SK-N-SH (cell line): Measurements from ENCODE around the gene SCAPER. TPM values are rescaled to one million over a fixed set of nuclear protein-coding genes. Genes with fewer than 3 reads are reported as not detected.
A peak's percentile ranks its signal among the peaks of the same experiment; 100 is the strongest.

ENCODE experiments used
- CTCF ChIA-PET: fragments of 300-600, 350-600 bp; formaldehyde crosslinking; extraction: SDS; loops from one replicate; lab custom pipeline; 2021; lab: Yijun Ruan, JAX
- POLR2A ChIA-PET: fragments of 350-600 bp; sonication (Branson Sonifier 250); formaldehyde crosslinking; extraction: SDS; loops from one replicate; lab custom pipeline; 2020; ENCODE audit warnings: antibody characterized with exemption, inconsistent platforms; lab: Yijun Ruan, JAX
- DNase-seq: peaks from one replicate; pipeline ENCODE4 v3.0.0; 2012
- H2AFZ ChIP-seq: fragments of 200-600 bp; sonication (generic); 2 replicates; pipeline ENCODE4 v1.8.1; 2016; ENCODE audit warnings: antibody characterized with exemption, mild to moderate bottlenecking, low read depth
- H3F3A ChIP-seq: fragments of 200-600 bp; sonication (generic); replicated peaks from 2 replicates; pipeline ENCODE3; 2016; ENCODE audit warnings: antibody characterized with exemption, mild to moderate bottlenecking; ENCODE audit not compliant: insufficient read depth
- H3K27ac ChIP-seq, 2 experiments: fragments of 200-500 bp in 1 of 2; fragments of 200-600 bp in 1 of 2; sonication (Bioruptor generic) in 1 of 2; sonication (generic), shearing (Covaris generic) in 1 of 2; 2 replicates each; pipeline versions ENCODE4 v1.5.1 to v1.6.1; 2014 to 2016; ENCODE audit warnings: low read depth in 2 of 2, inconsistent platforms in 1 of 2, low read length in 1 of 2, mild to moderate bottlenecking in 1 of 2, mixed read lengths in 1 of 2
- H3K27me3 ChIP-seq: fragments of 200-600 bp; sonication (generic), shearing (Covaris generic); 2 replicates; pipeline ENCODE4 v1.6.1; 2016; ENCODE audit warnings: mixed run types; ENCODE audit not compliant: insufficient read depth
- H3K36me3 ChIP-seq, 2 experiments: fragments of 200-500 bp in 1 of 2; fragments of 200-600 bp in 1 of 2; sonication (Bioruptor generic) in 1 of 2; sonication (generic) in 1 of 2; replicated peaks in 1 of 2; 2 replicates each; pipeline versions ENCODE3 to v1.5.1; 2014 to 2016; ENCODE audit warnings: low read length in 1 of 2, mild to moderate bottlenecking in 1 of 2; ENCODE audit not compliant: insufficient read depth in 2 of 2, control insufficient read depth in 1 of 2
- H3K4me1 ChIP-seq, 2 experiments: fragments of 200-500 bp in 1 of 2; fragments of 200-600 bp in 1 of 2; sonication (Bioruptor generic) in 1 of 2; sonication (generic), shearing (Covaris generic) in 1 of 2; 2 replicates each; pipeline versions ENCODE4 v1.5.1 to v1.6.1; 2014 to 2016; ENCODE audit warnings: low read depth in 1 of 2, low read length in 1 of 2, mixed run types in 1 of 2; ENCODE audit not compliant: insufficient read depth in 2 of 2, control insufficient read depth in 1 of 2
- H3K4me2 ChIP-seq: fragments of 200-600 bp; sonication (generic), shearing (Covaris generic); 2 replicates; pipeline ENCODE4 v1.6.1; 2017; ENCODE audit warnings: mixed run types
- H3K4me3 ChIP-seq, 2 experiments: fragments of 200-500 bp in 1 of 2; fragments of 200-600 bp in 1 of 2; sonication (Bioruptor generic) in 1 of 2; sonication (generic), shearing (Covaris generic) in 1 of 2; 2 replicates each; pipeline versions ENCODE4 v1.5.1 to v1.8.1; 2014 to 2016; ENCODE audit warnings: low read depth in 2 of 2, inconsistent platforms in 1 of 2, low read length in 1 of 2, mild to moderate bottlenecking in 1 of 2, mixed read lengths in 1 of 2, moderate library complexity in 1 of 2
- H3K79me2 ChIP-seq: fragments of 200-600 bp; sonication (generic); 2 replicates; pipeline ENCODE4 v1.8.1; 2017; ENCODE audit warnings: mild to moderate bottlenecking; ENCODE audit not compliant: insufficient read depth
- H3K9ac ChIP-seq: fragments of 200-600 bp; sonication (generic); 2 replicates; pipeline ENCODE4 v1.6.1; 2017; ENCODE audit warnings: mixed run types
- H3K9me2 ChIP-seq: fragments of 200-600 bp; sonication (generic); 2 replicates; pipeline ENCODE4 v1.6.1; 2017; ENCODE audit warnings: mixed run types
- H3K9me3 ChIP-seq: fragments of 200-600 bp; sonication (generic); 2 replicates; pipeline ENCODE4 v1.6.1; 2017; ENCODE audit warnings: mixed run types, mild to moderate bottlenecking, moderate library complexity
- H4K20me1 ChIP-seq: fragments of 200-600 bp; sonication (generic); 2 replicates; pipeline ENCODE4 v1.6.1; 2017; ENCODE audit warnings: mild to moderate bottlenecking, mixed run types; ENCODE audit not compliant: insufficient read depth
- CTCF ChIP-seq: fragments of 200-600 bp; sonication (generic); IDR thresholded peaks from 2 replicates; pipeline ENCODE4 v1.6.1; 2017; ENCODE audit warnings: antibody characterized with exemption, mild to moderate bottlenecking, moderate library complexity
- ELF1 ChIP-seq: IDR thresholded peaks from 2 replicates; pipeline ENCODE4 v1.4.0; 2012
- EP300 ChIP-seq, 2 experiments: IDR thresholded peaks; 2 replicates each; pipeline versions ENCODE4 v1.4.0 to v1.6.1; 2012; ENCODE audit warnings: borderline replicate concordance in 1 of 2, low read depth in 1 of 2, low read length in 1 of 2
- EZH2phosphoT487 ChIP-seq: fragments of 200-600 bp; sonication (generic); IDR thresholded peaks from 2 replicates; pipeline ENCODE4 v1.6.1; 2017; ENCODE audit warnings: low read depth, mixed run types, mild to moderate bottlenecking, antibody characterized with exemption, moderate library complexity, borderline replicate concordance
- FOSL2 ChIP-seq: IDR thresholded peaks from 2 replicates; pipeline ENCODE4 v1.4.0; 2012; ENCODE audit warnings: low read depth, mild to moderate bottlenecking, moderate library complexity, borderline replicate concordance
- GABPA ChIP-seq: IDR thresholded peaks from 2 replicates; pipeline ENCODE4 v1.4.0; 2012; ENCODE audit warnings: low read depth, mild to moderate bottlenecking
- IRF3 ChIP-seq: fragments of 150-350 bp; IDR thresholded peaks from 2 replicates; pipeline ENCODE4 v1.6.1; 2016; ENCODE audit warnings: mild to moderate bottlenecking, low read depth, low read length
- MXI1 ChIP-seq: IDR thresholded peaks from 2 replicates; pipeline ENCODE4 v1.6.1; 2012; ENCODE audit warnings: mild to moderate bottlenecking, low read depth, low read length, improper control_type of control experiment
- NRF1 ChIP-seq: IDR thresholded peaks from 2 replicates; pipeline ENCODE4 v1.6.1; 2012; ENCODE audit warnings: low read depth, mild to moderate bottlenecking, low read length
- PBX3 ChIP-seq: IDR thresholded peaks from 2 replicates; pipeline ENCODE4; 2012
- POLR2AphosphoS5 ChIP-seq: IDR thresholded peaks from 2 replicates; pipeline ENCODE4 v1.6.1; 2012; ENCODE audit warnings: low read depth, low read length
- REST ChIP-seq: IDR thresholded peaks from 2 replicates; pipeline ENCODE4 v1.6.1; 2012; ENCODE audit warnings: mild to moderate bottlenecking, low read depth, low read length, moderate library complexity
- RXRA ChIP-seq: IDR thresholded peaks from 2 replicates; pipeline ENCODE4 v1.4.0; 2012; ENCODE audit warnings: low read depth, mild to moderate bottlenecking, borderline replicate concordance
- TCF12 ChIP-seq: IDR thresholded peaks from 2 replicates; pipeline ENCODE4 v1.4.0; 2012
- WGBS: methylation state at CpG from one replicate; pipeline ENCODE4 v1.1.6; 2017; ENCODE audit warnings: low lambda C conversion rate; 5-methylcytosine and 5-hydroxymethylcytosine counted together
- polyA plus RNA-seq, 3 experiments: library from polyadenylated mRNA; depleted of rRNA; stranded (reverse); fragments of >200 nt; gene quantifications; 2 replicates each; pipeline ENCODE4 v1.2.3, GENCODE V29; 2012

Gene SCAPER
- polyA plus RNA-seq, 1 of the 3 experiments (the other 2 are of a cell fraction): 1.8 TPM

GRCh38 chr15:76340198-76340802 is 564.8 kb downstream of the SCAPER start:
- peaks cover 0 to 22% of the 10 kb centered on the region in 2 experiments for H3K36me3 ChIP-seq
- H4K20me1 ChIP-seq: 0 out of 2 replicates have a peak, but pooled peaks cover 4% of the 10 kb centered on the region
- no peaks in the 10 kb centered on the region for H3K27me3 ChIP-seq
- TF ChIP-seq REST (no peak), RXRA (no peak), PBX3 (no peak), IRF3 (no peak), ELF1 (no peak), NRF1 (no peak), TCF12 (no peak), CTCF (no peak), MXI1 (no peak), EP300 (IDR thresholded peaks at IDR 0.05; ENCODE audit: borderline replicate concordance in 1 of 2, low read depth in 1 of 2, low read length in 1 of 2) (no peak), POLR2AphosphoS5 (no peak), GABPA (no peak), EZH2phosphoT487 (no peak), FOSL2 (no peak)
- no peak overlapping the region for H3K9ac ChIP-seq
- DNase-seq: peak; percentile 28
- 96% methylated on average over 45 of the region's 53 CpGs for WGBS
- no peaks in the 10 kb centered on the region for H3K9me2 ChIP-seq
- H3K4me1 ChIP-seq: peaks cover 4 to 24% of the 10 kb centered on the region in 2 experiments; a peak in 3 of 4 replicates
- no peak overlapping the region for H3K4me2 ChIP-seq
- no peak overlapping the region for H3K27ac ChIP-seq
- peaks cover 22% of the 10 kb centered on the region for H3K79me2 ChIP-seq
- H3K4me3 ChIP-seq: no peak overlapping the region
- ChIA-PET CTCF (no interaction called here), POLR2A (interaction anchor here (0.6 kb wide), 1 partner anchor 134 kb away, joined by 4 read pairs; no protein-coding TSS in a partner anchor)
- H3K9me3 ChIP-seq: no peaks in the 10 kb centered on the region
- no peak overlapping the region for H2AFZ ChIP-seq
- H3F3A ChIP-seq: peaks cover 8% of the 10 kb centered on the region
